GM19324 (cell line): ENCODE measurements around the gene MED9.
"Not testable (repeated sequence)": the region's sequence is repeated elsewhere in the genome, so short reads cannot be mapped to it uniquely, and the experiment has no call there.

Source experiments
- ATAC-seq: cut with Tn5 transposase; IDR thresholded peaks from one replicate; pipeline ENCODE4 v1.9.1; 2021; ENCODE audit warnings: mild to moderate bottlenecking, moderate library complexity; ENCODE audit not compliant: unreplicated experiment, low FRiP score

The MED9 gene, protein sequence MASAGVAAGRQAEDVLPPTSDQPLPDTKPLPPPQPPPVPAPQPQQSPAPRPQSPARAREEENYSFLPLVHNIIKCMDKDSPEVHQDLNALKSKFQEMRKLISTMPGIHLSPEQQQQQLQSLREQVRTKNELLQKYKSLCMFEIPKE

DNA sequence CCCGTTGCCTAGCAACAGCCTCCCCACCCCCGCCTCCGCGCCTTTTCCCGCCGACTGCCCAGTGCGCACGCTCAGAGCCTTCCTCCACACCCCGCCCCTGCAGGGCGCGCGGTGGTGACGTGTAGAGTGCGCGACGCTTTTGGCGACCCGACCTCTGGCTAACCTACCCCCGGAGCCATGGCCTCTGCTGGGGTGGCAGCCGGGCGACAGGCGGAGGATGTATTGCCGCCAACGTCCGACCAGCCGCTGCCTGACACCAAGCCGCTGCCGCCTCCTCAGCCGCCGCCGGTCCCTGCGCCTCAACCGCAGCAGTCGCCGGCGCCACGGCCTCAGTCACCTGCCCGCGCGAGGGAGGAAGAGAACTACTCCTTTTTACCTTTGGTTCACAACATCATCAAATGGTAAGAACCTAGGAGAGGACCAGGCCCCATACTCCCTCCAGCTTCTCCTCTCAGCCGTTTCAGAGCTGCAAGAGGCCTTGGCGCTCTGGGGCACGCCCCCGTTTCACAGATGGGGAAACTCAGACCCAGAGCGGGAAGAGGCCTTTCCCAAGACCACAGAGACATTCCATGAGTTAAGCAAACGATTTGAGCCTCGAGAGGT lies at the start of gene MED9:
MED9 (plus strand) TSS at position 136 of the 603 bp plus-strand sequence; CDS start at position 178, 42 bp downstream.
- peak; percentile 77 for ATAC-seq

DNA sequence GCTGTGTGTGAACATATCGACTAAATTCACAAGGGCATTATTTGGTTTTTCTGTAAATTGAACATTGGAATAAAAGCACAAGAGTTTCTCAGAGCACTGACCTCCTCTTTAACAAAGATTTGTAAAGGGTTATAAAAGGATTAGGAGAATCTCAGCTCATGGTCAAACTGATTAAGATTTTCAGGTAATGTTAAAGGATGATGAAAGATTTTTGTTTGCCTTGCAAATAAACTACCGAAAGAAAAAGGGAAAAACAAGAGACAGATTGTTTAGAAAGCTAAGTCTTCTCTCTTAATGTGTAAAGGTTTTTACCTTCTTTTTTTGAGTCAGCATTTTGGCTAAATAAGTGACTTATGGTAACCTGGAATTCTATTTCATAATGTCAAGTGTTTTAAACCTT lies 47.6 kb upstream of the MED9 start:
- no peak for ATAC-seq

DNA sequence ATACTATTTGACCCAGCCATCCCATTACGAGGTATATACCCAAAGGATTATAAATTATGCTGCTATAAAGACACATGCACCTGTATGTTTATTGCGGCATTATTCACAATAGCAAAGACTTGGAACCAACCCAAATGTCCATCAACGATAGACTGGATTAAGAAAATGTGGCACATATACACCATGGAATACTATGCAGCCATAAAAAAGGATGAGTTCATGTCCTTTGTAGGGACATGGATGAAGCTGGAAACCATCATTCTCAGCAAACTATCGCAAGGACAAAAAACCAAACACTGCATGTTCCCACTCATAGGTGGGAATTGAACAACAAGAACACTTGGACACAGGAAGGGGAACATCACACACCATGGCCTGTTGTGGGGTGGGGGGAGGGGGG lies 45.9 kb upstream of the MED9 start:
- ATAC-seq = not testable (repeated sequence)

DNA sequence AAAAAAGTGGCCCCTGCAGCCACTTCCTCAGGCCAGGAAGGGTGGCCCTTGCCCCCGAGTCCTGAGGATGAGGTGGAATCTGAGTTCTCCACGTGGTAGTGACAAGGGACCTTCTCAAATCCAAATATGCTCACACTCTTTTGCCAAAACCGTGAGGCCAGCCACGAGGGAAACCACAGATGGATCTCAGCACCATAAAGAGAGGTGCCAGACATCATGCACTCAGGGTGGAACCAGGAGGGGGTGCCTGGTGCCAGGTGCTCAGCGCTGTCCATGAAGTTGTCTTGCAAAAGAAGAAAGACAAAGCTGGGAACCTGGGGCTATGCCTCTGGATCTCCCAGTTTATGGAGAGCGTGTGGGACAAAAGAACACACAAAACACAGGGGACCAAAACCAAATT lies 45.2 kb upstream of the MED9 start:
- no peak for ATAC-seq

DNA sequence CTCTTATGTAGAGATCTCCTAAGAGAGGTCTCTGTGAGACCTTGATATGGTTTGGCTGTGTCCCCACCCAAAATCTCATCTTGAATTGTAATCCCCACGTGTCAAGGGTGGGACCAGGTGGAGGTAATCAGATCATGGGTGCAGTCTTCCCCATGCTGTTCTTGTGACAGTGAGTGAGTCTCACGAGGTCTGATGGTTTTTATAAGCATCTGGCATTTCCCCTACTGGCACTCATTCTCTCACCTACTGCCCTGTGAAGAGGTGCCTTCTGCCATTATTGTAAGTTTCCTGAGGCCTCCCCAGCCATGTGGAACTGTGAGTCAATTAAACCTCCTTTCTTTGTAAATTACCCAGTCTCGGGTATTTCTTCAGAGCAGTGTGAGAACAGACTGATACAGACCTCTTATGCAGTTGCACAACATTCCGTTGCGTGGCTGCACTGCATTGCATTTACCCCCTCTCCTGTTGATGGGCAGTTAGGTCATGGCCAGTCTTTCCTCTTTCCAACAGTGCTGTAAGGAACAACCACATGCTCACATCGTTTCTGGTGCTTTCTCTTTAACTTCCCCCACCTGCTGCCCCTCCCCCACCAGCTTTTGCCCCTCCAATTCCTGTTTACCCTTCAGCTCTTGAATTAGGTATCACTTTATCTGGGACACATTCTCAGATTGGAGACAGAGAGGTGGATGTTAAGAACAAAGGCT lies 43.6 kb upstream of the MED9 start:
- ATAC-seq = no peak

DNA sequence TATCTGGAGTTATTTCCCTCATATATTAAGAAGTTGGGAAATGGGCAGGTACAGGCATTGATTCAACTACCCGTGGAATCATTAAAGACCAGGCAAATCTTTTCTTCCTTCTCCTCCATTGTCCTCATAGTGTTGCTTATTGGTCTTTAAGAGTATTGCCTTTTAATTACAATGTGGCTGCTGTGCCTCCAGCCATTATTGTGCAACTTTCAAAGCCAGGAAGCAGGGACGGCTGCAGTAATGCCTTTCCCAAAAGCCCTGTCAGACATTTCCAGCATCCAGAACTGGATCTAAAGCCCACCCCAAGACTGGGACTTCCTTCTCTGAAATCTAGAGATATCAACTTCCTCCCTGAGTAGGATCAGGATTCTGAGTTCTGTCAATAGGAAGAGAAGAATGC lies 42.3 kb upstream of the MED9 start:
- ATAC-seq = no peak

DNA sequence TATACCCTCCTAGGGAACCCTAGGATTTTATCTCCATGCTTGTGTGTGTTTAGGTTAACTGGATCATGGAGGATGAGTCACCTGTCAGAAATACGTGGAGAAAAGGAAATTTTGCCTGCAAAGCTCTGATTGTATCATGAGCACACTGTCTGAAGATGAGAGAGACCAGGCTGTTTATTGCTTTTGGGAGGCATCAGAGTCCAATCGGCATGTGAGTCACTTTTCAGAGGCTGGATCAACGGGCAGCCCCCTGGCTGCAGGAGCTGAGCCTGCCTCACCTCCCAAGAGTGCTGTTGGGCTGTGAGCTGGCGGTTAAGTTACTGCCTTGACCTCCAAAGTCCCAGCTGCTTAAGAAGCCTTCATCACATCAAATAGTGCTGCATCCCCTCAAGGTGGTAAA lies 41.5 kb upstream of the MED9 start:
- ATAC-seq = no peak

DNA sequence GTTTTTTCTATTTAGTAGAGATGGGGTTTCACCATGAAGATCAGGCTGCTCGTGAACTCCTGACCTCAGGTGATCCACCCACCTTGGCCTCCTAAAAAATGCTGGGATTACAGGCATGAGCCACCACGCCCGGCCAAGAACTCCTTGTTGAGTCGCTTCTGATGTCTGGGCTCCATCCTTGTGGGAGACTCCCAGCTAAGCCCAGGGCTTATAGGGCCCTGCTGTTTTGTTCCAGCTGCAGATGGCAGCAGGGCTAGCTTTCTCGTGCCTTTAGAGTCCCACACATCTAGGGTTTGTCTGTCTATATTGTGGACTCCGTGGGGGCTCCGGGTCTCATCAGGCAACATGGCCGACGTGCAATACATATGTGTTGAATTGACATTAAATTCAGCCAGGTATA lies 39.3 kb upstream of the MED9 start:
- no peak for ATAC-seq

DNA sequence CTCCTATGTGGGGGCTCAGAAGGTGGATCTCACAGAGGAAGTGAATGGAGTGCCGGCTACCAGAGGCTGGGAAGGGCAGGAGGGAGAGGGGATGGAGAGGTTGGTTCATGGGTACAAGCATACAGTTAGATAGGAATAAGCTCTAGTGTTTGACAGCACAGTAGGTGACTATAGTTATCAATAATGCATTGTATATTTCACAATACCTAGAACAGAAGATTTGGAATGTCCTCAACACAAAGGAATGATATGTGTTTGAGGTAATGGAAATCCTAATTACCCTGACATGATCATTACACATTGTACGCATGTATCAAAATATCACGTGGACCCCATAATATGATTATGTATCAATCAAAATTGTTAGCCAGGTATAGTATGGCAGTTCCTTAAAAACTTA lies 38.9 kb upstream of the MED9 start:
- ATAC-seq = no peak

DNA sequence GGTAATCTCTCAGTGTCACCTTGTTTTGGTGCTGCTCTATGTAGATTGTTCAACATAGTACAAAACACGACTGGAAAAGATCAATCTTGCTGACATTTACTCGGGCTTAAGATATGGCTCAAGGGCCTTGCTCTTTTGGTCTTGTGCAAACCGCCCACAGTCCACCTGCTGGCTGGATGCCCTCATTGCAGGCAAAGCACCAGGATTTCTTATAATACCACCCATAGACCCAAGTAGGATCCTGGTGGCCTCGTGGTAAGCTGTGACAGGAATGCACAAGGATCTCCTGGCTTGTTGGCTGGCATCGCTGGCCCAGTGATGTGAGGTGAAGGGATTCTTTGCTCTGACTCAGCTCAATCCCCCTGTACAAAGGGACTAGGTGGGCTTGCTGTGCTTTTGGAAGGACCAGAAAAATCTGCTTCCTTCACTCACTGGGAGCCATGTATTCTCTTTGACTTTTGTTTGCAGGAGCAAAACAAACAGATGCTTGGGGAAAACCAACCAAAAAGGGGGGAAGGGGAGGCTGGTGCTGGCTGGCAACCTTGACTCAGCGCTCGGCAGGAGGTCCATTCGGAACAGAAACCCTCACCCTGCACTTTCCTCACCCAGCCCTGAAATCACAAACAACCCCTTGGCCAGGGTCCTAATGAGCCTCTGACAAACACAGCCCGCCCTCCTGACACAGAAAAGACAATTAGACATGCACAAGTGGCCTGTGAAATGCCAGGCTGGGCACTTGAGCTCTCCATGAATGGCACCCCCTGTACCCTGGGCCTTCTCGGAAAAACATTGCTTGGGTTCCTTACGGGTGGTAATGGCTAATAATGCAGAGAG lies 36.6 kb upstream of the MED9 start:
- no peak for ATAC-seq

DNA sequence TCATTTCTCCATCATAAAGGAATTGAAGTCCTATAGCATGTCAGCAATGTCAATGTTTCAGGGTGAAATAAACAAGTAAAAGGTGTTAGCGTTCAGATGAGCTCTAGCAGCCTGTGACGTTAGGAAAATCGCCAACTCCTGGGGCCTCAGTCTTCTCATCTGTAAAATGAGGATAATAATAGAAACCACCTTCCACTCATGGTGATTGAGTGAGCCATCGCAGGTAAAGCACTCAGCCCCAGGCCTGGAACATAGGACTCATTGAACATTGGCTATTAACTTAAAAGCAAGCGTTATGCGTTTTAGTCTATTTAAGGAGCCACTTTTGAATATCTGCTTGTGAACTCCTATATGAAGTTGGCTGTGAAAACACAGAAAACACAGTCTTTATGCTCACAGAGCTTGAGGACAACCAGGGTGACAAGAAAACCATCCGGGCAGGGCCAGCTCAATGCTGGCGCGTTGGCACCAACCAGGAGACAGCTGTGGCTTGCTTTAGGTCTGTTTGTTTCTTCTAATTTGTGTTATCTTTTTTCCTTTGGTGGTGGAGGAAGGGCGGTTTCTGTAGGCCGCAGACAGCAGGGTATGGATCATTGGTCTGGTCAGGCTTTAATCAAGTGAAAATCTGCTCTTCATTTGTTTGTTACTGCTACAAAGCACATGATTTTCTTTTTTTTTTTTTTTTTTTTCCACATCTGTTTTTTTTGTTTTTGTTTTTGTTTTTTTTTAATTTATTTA lies 35.7 kb upstream of the MED9 start:
- no peak for ATAC-seq

DNA sequence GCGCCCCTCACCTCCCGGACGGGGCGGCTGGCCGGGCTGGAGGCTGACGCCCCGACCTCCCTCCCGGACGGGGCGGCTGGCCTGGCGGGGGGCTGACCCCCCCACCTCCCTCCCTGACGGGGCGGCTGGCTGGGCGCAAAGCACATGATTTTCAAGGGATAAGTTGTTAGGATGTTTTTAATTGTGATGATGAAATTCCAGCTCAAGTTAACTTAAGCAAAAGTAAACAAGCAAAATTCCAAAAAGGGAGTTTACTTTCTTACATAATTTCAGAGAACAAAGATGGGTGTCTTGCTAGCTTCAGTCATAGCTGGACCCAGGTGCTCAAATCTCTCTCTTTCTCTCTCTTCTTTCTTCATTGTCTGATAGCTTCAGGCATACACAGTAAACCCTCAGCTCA lies 33.6 kb upstream of the MED9 start:
- ATAC-seq = no peak

DNA sequence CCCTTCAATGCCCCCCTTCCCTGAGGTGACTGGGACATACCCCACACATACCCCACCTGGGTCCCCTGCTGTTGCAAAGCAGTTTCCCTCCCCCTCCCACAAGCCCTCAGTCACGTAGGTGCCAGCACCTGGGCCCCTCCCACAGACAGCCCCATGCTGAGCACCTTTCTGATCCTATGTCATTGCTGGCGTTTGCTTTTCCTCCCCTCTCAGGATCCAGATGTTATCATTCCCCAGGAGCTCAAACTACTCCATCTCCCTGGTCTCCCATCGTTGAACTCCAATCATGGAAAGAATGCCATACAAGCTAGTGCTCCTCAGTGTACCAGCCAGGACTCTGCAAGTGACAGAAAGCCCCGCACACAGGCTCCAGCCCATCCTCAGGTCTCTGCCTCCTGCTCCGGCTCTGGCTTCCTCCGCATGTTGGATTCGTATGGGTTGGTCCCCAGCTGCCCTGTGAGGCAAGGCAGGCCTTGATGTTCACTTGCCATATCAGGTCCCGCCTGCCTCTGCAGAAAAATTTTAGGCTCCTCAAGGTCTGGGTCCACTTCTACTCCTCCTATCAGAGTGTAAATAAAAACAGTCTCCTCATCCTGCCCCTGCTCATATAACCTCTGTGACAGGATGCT lies 31.4 kb upstream of the MED9 start:
- ATAC-seq = no peak

DNA sequence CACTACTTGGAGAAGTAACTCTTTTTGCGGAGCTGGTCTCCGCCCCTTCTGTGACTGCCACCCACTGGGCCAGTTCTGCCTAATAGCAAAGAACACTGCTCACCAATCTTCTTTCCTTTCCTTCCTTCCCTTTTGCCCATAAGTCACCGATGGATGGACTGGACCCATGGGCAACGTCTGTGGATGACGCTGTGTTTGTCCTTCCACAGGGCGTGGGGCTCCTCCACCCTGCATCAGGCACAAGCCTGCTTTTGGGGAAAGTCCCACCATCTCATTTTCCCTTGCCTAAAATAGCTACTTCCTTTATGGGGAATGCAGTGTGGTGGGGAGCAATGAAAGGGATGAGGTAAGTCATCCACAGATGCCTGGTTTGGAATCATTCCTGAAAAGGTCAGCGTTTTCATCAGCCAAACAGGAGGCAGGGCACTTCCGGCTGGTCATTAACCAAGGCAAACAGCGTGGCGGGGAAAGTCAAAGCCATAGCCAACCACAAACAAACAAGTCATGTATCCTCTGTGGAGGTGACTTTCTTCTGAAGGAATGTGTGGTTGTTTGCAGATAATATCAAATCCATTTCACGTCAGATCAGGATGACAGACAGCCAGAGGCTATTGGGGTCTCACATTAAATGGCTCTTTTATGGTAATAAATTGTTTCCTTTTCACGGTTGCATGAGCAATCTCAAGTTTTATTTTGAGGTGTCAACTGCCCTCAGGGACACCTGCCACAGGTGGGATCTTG lies 30.7 kb upstream of the MED9 start:
- no peak for ATAC-seq

DNA sequence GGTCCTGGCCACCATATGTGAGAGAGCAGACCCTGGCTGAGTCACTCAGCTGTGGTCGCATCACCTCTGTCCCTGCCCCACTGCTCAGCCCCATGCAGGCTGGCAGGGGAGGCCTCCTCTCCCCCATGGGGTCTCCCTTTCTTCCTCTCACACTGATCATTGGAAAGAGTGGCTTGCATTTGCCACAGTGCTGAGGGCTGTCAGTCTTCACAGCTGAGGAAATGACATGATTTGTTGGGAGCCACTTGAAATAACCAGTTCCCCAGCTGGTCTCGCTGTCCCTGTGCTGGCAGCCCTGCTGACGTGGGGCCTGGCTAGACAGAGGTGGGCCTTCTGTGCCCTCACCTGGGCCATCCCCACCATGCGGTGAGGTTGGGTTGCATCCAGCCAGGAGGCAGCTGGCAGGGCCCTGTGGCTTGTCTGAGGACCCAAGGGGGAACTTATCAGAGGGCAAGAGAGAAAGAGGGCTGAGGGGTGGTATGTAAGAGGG lies 30.1 kb upstream of the MED9 start:
- no peak for ATAC-seq

DNA sequence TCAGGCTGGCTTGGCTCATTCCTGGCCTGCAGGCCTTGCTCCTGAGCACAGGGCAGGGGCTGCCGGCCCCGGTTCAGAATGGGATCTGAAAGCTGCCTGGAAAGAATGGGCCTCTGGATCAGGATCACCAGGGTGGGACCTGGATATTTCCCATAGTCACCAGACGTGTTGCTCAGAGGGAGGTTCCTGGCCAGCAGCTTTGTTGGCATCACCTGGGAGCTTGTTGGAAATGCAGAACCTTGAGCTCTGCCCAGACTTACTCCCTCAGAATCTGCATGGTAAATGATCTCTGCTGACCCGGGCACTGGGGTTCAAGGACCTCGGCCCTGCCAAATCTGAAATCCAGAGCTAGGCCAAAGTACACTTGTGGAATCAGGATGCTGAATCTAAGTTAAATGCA lies 29.5 kb upstream of the MED9 start:
- no peak for ATAC-seq

DNA sequence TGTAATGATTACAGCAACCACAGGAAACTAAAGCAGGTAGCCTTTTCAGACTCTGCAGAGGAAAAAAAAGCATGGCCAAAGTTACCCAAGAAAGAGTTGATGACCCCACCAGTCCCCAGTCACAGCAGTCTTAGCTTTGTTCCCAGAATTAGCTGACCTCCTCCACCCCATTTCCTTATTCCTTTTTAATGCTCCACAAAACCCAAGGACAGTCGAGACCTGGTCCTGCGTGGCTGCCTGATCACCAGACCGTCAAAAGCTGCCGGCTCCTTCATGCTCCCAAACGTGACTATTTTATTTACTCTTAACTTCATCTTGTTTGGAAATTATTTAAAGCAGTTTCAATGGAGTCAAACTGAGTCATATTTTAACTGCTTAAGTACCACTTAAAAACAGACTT lies 28.7 kb upstream of the MED9 start:
- no peak for ATAC-seq

DNA sequence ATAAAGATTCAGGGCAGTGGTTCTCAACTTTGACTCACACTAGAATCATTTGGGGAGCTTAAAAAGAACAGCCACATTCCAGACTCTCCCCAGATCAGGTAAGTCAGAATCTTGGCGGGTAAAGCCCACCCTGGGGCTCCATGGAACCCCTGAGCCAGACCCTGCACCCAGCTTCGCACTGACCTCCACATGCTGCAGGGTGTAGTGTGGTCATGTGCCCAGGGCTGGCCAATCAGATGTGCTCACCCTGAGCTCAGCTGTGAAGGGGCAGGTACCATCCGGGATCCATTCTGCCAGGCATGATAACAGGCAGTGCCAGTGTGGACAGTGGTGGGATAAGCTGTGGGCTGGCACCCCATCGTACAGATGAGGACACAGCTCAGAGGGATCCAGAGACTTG lies 28.1 kb upstream of the MED9 start:
- no peak for ATAC-seq

DNA sequence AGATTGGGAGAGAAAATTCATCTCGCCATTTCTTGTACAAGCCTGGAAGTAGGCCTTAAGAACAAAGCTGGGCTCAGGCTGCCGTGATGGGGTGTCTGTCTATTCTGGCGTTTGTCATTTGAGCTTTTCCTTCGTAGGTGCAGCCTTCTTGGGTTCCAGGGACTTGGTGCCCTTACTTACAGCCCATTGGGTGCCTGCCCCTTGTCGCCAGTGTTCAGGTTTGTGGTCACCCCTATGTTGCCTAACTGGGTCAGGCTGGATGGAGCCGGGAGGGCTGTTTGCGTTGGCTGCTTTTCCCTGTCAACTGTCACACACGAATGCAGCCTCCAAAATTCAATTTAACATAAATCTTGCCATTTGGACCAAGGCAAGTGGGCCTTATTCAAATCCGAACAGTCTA lies 23.7 kb upstream of the MED9 start:
- no peak for ATAC-seq
